Activated naive CD4-positive, alpha-beta T cell treated with anti-CD3 and anti-CD28 coated beads, Interleukin-2, amount 50 U/mL, for 72 hours (primary cell): ENCODE results near the gene RALB. TPM values are rescaled to one million over a fixed set of nuclear protein-coding genes. Genes with fewer than 3 reads are reported as not detected.
A peak's percentile ranks its signal among the peaks of the same experiment; 100 is the strongest.

Experiments
- ATAC-seq, 2 donors: fragments of 150-1000 bp; cut with Tn5 transposase; 2 replicates each; pipeline ENCODE4 v1.10.0; 2021; ENCODE audit warnings: mild to moderate bottlenecking in 2 of 2, moderate library complexity in 2 of 2
- DNase-seq, 2 donors: peaks; one replicate each; pipeline ENCODE4 v3.0.0; 2021 to 2022; ENCODE audit warnings: low spot score in 2 of 2
- H3K27ac Mint-ChIP-seq, 2 donors: one replicate each; pipeline ENCODE4 v1.8.0; 2022; ENCODE audit warnings: mild to moderate bottlenecking in 2 of 2, mixed read lengths in 2 of 2
- H3K36me3 Mint-ChIP-seq, 2 donors: one replicate each; pipeline ENCODE4 v1.8.0; 2022; ENCODE audit warnings: mixed read lengths in 2 of 2
- H3K9me3 Mint-ChIP-seq, 2 donors: one replicate each; pipeline ENCODE4 v1.8.0; 2022; ENCODE audit warnings: mixed read lengths in 2 of 2
- total RNA-seq, 2 donors: library from RNA; stranded (reverse); gene quantifications; one replicate each; pipeline ENCODE4 v1.2.3, GENCODE V29; 2022

RALB gene
- 10 to 100 TPM; 25.9 to 66.7 TPM for total RNA-seq

GRCh38 chr2:120252225-120253020, at the start of gene RALB:
Gene RALB (plus strand): TSS chr2:120252852. CDS start chr2:120278665, 25,813 bp downstream.
- ATAC-seq = peak; percentile 89 to 95
- H3K27ac Mint-ChIP-seq = peak within 1 kb of the TSS; percentile 81 to 92
- peak; percentile 98 for DNase-seq
- peaks cover 0 to 15% of the 10 kb centered on the region in 2 donors for H3K9me3 Mint-ChIP-seq
- H3K36me3 Mint-ChIP-seq = peaks cover 12 to 43% of the 10 kb centered on the region in 2 donors

GRCh38 chr2:120203251-120204021, 49.2 kb upstream of the RALB start:
- ATAC-seq (no peak), DNase-seq (no peak)
- Mint-ChIP-seq H3K27ac (no peak overlapping the region), H3K36me3 (peaks cover 0 to 6% of the 10 kb centered on the region in 2 donors), H3K9me3 (peaks cover 4 to 9% of the 10 kb centered on the region in 2 donors)

- Mint-ChIP-seq H3K27ac (no peak overlapping the region), H3K36me3 (peaks cover 0 to 2% of the 10 kb centered on the region in 2 donors), H3K9me3 (peaks cover under 1 to 5% of the 10 kb centered on the region in 2 donors)
- DNase-seq = no peak
- ATAC-seq = peak in 1 of 2 donors; percentile 24
These were observed 48.6 kb upstream of the RALB start for GRCh38 chr2:120204022-120204405.

- DNase-seq (no peak), ATAC-seq (no peak)
- H3K9me3 Mint-ChIP-seq = peaks cover 0 to 4% of the 10 kb centered on the region in 2 donors
- peak overlapping the region in 1 of 2 donors; percentile 45 for H3K27ac Mint-ChIP-seq
- H3K36me3 Mint-ChIP-seq = no peaks in the 10 kb centered on the region
These were observed 48.2 kb upstream of the RALB start for GRCh38 chr2:120204417-120204816.

GRCh38 chr2:120204945-120205670, 47.5 kb upstream of the RALB start:
- no peak for ATAC-seq
- Mint-ChIP-seq H3K9me3 (peaks cover 0 to 4% of the 10 kb centered on the region in 2 donors), H3K36me3 (no peaks in the 10 kb centered on the region), H3K27ac (peak overlapping the region in 1 of 2 donors; percentile 45)
- no peak for DNase-seq

GRCh38 chr2:120206022-120206581, 46.5 kb upstream of the RALB start:
- H3K27ac Mint-ChIP-seq = no peak overlapping the region
- DNase-seq (peak in 1 of 2 donors; percentile 75), ATAC-seq (peak; percentile 55 to 64)
- no peaks in the 10 kb centered on the region for H3K36me3 Mint-ChIP-seq
- H3K9me3 Mint-ChIP-seq = no peaks in the 10 kb centered on the region

GRCh38 chr2:120208381-120209353, 44.0 kb upstream of the RALB start:
- DNase-seq = no peak
- H3K36me3 Mint-ChIP-seq = no peaks in the 10 kb centered on the region
- no peak for ATAC-seq
- peak overlapping the region; percentile 44 to 70 for H3K27ac Mint-ChIP-seq
- no peaks in the 10 kb centered on the region for H3K9me3 Mint-ChIP-seq

GRCh38 chr2:120209427-120210269, 43.0 kb upstream of the RALB start:
- peak; percentile 14 to 17 for ATAC-seq
- Mint-ChIP-seq H3K9me3 (no peaks in the 10 kb centered on the region), H3K36me3 (no peaks in the 10 kb centered on the region), H3K27ac (peak overlapping the region; percentile 65 to 70)
- DNase-seq = no peak

GRCh38 chr2:120210270-120210693, 42.4 kb upstream of the RALB start:
- no peak for DNase-seq
- no peaks in the 10 kb centered on the region for H3K9me3 Mint-ChIP-seq
- peak overlapping the region; percentile 65 to 70 for H3K27ac Mint-ChIP-seq
- H3K36me3 Mint-ChIP-seq = no peaks in the 10 kb centered on the region
- ATAC-seq = peak; percentile 51 to 70

- DNase-seq (no peak), ATAC-seq (no peak)
- H3K27ac Mint-ChIP-seq = peak overlapping the region in 1 of 2 donors; percentile 57
- H3K36me3 Mint-ChIP-seq = peaks cover 40 to 69% of the 10 kb centered on the region in 2 donors
- peaks cover 16 to 24% of the 10 kb centered on the region in 2 donors for H3K9me3 Mint-ChIP-seq
These were observed 34.5 kb upstream of the RALB start for GRCh38 chr2:120218181-120218580.

GRCh38 chr2:120219291-120219690, 33.4 kb upstream of the RALB start:
- DNase-seq = no peak
- H3K9me3 Mint-ChIP-seq = peaks cover 16 to 24% of the 10 kb centered on the region in 2 donors
- ATAC-seq = no peak
- H3K36me3 Mint-ChIP-seq = peaks cover 45 to 69% of the 10 kb centered on the region in 2 donors
- H3K27ac Mint-ChIP-seq = no peak overlapping the region

- Mint-ChIP-seq H3K27ac (no peak overlapping the region), H3K36me3 (peaks cover 46 to 69% of the 10 kb centered on the region in 2 donors), H3K9me3 (peaks cover 16 to 24% of the 10 kb centered on the region in 2 donors)
- ATAC-seq = no peak
- DNase-seq = no peak
These were observed 32.9 kb upstream of the RALB start for GRCh38 chr2:120219766-120220165.

- H3K9me3 Mint-ChIP-seq = peaks cover 16 to 24% of the 10 kb centered on the region in 2 donors
- no peak for DNase-seq
- no peak for ATAC-seq
- H3K36me3 Mint-ChIP-seq = peaks cover 46 to 68% of the 10 kb centered on the region in 2 donors
- no peak overlapping the region for H3K27ac Mint-ChIP-seq
These were observed 31.9 kb upstream of the RALB start for GRCh38 chr2:120220756-120221155.

GRCh38 chr2:120221616-120222015, 31.0 kb upstream of the RALB start:
- H3K36me3 Mint-ChIP-seq = peaks cover 43 to 59% of the 10 kb centered on the region in 2 donors
- ATAC-seq (no peak), DNase-seq (no peak)
- peak overlapping the region in 1 of 2 donors; percentile 84 for H3K27ac Mint-ChIP-seq
- H3K9me3 Mint-ChIP-seq = peaks cover 14 to 17% of the 10 kb centered on the region in 2 donors
